Activated CD4-positive, alpha-beta T cell treated with anti-CD3 and anti-CD28 coated beads for 48 hours (primary cell): ENCODE data around the gene ZFP91.

Experiments used
- DNase-seq: peaks from one replicate; pipeline ENCODE4 v3.0.0-alpha.2; 2020

The ZFP91 gene, protein sequence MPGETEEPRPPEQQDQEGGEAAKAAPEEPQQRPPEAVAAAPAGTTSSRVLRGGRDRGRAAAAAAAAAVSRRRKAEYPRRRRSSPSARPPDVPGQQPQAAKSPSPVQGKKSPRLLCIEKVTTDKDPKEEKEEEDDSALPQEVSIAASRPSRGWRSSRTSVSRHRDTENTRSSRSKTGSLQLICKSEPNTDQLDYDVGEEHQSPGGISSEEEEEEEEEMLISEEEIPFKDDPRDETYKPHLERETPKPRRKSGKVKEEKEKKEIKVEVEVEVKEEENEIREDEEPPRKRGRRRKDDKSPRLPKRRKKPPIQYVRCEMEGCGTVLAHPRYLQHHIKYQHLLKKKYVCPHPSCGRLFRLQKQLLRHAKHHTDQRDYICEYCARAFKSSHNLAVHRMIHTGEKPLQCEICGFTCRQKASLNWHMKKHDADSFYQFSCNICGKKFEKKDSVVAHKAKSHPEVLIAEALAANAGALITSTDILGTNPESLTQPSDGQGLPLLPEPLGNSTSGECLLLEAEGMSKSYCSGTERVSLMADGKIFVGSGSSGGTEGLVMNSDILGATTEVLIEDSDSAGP

DNA sequence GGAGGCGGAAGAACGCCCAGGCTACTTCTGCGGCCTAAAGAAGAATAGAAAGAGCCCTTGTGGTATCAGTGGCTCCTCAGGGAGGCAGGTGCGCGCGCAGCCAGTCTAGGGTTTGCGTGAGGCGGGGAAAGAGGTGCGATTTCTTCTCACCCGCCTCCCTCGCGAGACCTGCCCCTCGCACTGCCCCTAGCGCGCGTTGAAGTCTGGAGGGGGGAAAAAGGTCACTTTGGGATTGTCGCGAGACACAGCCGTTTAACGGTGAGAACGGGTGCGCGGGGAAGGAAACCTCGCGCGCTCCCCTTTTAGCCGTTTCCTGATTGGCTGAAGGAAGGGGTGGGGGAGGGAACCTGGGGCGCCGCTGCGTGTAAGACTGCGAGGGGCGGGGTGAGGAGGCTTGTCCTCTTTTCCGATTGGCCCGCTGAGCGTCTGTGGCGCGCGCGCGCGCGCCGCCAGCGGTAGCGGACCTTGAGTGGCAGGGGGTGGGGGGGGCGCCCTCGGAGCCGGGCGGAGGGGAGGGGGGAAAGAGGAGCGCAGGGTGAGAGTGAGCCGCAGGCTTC lies at the start of gene ZFP91:
Gene ZFP91, plus strand, starts transcription at position 429 of the 557 bp plus-strand sequence. CDS start 219 bp downstream, outside the sequence.
- peak; percentile 97 for DNase-seq

DNA sequence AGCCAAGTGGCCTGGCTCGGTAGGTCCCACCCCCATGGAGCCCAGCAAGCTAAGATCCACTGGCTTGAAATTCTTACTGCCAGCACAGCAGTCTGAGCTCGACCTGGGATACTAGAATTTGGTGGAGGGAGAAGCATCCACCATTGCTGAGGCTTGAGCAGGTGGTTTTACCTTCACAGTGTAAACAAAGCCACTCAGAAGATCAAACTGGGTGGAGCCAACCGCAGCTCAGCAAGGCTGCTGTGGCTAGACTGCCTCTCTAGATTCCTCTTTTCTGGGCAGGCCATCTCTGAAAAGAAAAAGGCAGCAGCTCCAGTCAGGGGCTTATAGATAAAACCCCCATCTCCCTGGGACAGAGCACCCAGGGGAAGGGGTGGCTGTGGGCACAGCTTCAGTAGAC lies 48.6 kb upstream of the ZFP91 start:
- DNase-seq: no peak

DNA sequence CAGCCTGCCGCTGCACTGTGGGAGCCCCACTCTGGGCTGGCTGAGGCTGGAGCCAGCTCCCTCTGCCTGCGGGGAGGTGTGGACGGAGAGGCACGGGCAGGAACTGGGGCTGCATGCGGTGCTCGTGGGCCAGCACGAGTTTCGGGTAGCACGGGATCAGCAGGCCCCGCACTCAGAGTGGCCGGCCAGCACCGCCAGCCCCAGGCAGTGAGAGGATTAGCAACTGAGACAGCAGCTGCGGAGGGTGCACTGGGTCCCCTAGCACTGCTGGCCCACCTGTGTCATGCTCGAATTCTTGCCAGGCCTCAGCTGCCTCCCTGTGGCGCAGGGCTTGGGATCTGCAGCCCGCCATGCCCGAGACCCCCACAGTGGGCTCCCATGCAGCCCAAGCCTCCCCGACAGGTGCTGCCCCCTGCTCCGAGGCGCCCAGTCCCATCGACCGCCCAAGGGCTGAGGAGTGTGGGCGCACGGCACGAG lies 47.0 kb upstream of the ZFP91 start:
- no peak for DNase-seq

DNA sequence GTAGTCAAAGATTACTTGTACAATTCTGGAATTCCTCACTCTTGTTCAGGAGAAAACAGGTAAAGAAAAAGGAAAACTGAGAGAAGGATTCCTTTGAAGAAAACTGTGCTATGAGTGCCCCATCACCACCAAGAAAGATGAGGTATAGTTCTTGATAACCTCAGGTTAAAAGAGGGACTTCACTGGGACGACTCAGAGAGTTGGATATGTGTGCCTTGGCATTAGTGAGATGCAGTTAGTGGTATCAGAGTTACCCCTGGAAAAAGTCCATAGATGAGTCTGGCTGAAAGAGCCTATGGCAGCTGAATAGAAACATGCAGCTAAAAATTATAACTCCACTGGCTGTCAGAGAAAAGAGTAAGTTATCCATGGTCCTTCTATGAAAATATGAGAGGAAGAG lies 32.0 kb upstream of the ZFP91 start:
- no peak for DNase-seq

DNA sequence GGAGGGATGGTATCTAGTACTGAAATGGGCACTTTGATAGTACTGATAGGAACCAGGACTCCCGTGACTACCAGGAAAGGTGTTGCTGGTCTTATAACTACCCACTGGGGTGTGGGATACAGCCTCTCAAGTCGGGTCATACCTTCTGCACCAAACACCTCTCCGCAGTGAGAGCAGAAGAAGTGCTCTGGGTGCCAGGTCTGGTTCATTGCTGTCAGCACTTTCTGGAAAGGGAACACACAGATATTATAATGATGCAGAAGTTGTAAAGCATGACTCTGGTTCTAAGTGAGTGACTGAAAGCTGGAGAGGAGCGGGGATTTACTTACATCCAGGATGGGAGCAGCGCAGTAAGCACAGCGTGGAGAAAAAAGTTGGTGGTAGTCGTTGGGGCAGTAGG lies 29.2 kb upstream of the ZFP91 start:
- DNase-seq: no peak

DNA sequence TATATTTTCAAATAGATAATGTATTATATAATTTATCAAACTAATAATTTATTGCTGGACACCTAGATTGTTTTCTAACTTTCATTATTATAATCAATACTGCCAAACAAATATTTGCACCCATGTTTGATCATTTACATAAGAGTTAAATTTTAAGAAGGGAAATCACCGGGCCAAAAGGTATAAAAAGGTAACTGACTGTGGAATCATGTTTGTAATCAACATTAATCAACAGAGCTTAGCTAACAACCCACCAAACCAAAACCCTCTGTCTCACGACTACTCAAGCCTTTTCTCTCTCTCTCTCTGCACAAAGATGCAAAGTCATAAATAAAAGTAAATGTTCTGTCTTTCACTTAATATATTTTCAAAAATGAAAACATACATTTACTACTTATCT lies 18.0 kb upstream of the ZFP91 start:
- no peak for DNase-seq

DNA sequence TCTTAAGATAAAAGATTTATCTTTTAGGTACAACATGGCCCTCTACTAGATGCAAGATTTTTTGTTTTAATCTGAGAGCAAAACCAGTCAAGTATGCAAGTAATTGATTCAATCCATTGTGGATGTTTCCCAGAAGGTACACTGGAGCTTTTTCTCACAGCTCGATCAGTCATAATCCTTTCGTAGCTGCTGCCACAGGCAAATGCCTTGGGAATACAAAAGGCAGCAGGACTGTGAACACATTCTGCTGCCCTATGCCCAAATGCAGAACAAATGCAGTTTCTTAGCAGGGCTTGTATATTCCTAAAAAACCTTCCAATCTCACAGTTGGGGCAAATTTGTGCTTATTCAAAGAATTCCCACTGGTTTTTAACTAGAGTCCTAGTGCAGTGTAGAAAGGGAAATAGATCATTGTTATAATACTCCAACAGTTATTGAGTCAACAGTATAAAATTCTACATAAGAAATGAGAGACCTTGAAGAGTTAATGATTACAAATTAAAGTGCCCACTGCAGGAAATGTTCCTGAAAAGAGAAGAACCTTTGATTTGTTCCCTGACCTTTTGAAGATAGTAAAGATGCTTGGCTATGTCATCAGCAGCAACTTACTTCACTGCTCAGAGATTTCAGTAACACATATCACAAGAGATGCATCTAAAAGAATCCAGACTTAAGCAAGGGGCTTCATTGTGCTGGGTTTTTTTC lies 17.3 kb upstream of the ZFP91 start:
- no peak for DNase-seq

DNA sequence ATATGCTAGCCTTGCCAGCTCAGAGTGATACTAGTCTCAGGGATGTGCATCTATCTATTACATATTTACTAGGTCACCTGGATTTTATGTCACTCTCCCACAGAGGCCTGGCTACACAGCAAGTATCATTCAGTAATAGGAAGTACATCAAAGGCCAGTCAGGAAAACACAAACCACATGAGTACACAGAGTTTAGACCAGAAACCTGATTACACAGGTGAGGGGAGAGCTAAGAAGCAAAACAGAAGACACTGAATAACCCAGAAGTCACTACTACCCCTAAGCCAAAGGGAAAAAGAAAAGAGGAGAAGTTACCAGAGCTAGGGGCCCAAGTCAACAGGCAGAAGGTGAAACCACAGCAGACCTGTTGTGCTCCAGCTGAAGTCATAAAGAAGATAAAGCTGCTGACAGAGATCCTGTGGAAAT lies 16.5 kb upstream of the ZFP91 start:
- DNase-seq: no peak

DNA sequence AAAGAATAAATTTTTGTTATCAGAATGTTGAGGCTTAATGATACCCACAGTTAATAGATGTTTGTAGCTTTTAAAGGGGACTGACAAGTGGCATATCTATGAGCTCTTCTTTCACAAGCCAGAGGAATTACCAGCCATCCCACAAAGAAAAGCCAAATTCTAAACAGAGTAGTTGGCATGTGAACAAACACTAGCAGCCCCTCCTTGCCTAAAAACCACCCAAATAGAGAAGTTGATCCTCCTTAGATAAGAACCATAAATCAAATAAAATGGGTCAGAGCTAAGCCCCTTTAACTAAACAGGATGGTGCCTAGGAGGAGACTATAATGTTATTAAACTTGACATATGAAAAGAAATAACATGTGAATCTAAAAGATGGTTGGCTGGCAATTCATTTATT lies 14.6 kb upstream of the ZFP91 start:
- DNase-seq: no peak

DNA sequence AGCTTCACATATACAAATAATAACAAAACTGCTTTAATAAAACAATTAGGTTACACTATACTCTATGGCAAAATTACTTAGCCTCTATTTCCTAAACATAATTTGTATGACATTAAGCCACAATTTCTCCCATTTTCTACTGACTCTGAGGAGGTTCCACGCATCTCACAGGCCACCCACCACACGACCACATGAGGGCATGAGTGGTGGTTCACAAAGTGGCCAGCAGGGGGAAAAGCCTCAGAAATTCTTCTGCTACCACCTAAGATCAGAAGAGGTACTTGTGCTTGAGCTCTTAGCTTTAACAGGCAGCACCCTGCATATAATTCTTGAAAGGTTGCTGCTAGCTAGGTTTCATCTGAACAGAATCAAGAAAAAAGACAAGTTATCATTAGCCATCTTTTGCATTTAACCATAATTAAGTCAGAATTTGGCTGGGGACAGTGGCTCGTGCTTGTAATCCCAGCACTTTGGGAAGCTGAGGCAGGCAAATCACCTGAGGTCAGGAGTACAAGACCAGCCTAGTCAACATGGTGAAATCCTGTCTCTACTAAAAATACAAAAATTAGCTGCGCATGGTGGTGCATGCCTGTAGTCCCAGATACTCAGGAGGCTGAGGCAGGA lies 10.9 kb upstream of the ZFP91 start:
- DNase-seq: peak; percentile 83

DNA sequence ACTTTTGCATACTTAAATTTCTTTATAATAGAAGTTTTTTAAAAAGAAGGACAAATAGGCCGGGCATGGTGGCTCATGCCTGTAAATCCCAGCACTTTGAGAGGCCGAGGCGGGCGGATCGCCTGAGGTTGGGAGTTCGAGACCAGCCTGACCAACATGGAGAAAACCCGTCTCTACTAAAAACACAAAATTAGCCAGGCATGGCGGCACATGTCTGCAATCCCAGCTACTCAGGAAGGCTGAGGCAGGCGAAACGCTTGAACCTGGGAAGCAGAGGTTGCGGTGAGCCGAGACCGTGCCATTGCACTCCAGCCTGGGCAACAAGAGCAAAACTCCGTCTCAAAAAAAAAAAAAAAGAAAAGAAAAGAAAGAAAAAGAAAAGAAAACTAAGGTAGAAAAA lies 6.0 kb upstream of the ZFP91 start:
- peak; percentile 14 for DNase-seq

DNA sequence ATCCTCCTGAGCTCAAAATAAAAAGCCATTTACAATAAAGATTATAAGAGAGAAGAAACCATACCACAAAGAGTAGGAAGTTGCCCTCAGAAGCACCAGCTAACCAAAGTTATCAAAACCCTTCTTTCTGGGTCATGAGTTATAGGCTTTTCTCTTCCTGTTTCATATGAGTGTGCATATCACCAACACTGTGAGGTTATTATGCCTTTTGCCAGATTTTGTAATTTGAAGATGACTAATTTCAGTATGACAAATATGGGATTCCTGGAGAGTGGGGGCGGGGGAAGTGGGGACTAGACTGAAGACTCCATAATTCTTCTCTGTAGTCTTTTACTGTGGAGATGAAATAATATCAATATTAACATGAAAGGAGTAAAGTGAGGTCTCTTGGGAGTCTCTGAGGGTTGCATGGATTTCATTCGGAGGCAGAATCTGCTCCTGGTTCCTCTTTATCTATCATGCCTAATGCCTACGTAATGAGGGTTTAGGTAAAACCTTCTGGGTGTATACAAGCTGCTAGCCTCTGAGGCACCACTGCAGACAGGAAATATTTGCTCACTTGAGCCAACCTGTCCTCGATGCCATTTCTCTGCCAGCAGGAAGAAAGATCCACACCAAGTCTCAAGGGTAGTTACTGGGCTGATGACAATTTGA lies 5.3 kb upstream of the ZFP91 start:
- peak; percentile 81 for DNase-seq

DNA sequence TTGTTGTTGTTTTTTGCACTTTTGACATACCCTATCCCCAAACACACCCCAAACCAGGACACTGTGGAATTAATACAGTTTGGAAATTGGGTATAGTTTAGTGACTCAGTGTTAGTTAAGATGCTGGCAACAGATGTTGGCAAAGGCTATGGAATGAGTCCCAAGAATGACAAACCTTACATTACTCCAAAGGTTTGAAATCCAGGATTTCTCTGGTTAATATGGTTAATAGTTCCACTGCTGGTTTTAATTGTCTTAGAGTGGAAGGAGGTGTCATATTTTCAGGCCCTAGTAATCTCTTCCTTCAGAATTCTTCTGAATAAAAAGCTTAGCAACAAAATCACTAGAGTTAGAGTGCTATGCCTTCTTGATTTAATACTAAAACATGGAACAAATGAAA lies 4.0 kb upstream of the ZFP91 start:
- no peak for DNase-seq

DNA sequence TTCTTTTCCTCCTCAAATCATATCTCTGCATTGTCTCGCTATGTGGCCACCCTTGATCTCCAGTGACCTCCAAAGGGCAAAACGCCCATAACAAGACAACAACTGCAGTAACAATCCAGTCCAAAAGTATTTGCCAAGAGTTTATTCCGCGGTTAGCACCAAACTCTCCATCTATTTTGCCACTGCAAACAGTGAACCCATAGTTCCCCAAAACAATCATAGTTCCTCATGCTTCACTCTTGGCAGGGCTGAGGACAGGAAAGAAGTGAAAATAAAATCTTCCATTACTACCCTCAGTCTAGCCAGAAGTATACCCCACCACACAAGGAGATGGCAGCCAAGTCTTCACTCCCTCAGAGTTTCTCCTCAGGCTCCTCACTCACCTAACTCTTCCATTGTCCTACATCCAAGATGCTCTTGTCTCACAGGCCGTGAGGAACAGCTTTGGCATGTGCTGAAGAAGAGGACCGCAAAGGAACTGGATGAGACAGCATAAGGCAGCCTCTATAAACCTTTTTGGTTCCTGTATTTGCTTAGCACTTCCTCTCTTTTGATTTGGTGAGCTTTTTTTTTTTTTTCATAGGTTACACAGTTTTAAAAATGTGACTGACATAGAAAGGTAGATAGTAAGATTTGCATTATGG lies 3.4 kb upstream of the ZFP91 start, which contains the start of gene LPXN:
Gene LPXN, minus strand, starts transcription at position 480 of the 644 bp plus-strand sequence. Its CDS starts 84 bp downstream, at position 396.
- peak; percentile 50 for DNase-seq

DNA sequence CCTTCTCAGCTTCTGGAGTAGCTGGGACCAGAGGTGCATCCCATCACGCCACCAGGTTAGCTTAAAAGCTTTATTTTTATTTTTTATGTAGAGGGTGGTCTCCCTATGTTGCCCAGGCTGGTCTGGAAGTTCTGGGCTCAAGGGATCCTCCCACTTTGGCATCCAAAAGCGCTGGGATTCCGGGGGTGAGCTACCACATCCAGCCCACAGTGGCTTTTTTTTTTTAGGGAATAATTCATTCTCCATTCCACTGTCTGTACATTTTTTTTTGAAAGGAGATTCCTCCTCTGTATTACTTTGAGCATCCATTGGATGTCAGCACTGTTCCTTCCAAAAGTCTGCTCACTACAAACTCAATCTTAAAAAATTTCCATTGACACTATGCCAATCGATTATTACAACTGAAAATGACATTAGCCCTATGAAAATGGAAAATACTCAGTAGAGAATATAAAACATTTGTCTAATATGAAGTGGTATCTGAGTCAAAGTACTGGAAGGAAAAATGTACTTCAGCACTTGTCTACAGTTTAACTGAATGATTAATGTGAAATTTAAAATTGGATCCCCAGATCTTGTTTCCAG lies 1.9 kb upstream of the ZFP91 start:
- DNase-seq: peak; percentile 27

DNA sequence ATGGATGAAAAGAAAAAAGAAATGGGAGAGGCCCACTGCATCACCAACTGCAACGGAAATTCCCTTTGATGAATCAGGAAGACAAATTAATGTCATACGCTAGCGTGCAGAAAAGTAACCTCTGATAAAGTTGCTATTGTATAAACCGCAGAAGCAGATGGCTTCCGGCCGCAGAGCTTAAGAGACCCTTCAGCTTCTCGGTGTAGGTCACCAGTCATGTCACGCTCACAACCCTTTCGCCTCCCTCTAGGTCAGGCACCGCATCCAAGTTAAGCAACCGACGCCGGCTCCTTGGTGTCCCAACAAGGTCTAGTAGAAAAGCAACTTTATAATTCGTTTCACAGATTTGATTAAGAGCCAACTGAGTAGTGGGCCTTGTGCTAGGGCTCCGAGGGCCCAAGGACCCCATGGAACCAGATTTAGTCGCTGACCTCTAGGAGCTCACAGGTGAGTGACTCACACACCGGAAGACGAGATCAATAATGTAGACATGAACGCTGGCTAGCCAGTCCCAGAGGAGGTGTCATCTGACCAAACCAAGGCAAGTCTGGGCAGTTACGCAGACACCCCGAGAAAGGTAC lies 1.2 kb upstream of the ZFP91 start:
- peak; percentile 83 for DNase-seq

DNA sequence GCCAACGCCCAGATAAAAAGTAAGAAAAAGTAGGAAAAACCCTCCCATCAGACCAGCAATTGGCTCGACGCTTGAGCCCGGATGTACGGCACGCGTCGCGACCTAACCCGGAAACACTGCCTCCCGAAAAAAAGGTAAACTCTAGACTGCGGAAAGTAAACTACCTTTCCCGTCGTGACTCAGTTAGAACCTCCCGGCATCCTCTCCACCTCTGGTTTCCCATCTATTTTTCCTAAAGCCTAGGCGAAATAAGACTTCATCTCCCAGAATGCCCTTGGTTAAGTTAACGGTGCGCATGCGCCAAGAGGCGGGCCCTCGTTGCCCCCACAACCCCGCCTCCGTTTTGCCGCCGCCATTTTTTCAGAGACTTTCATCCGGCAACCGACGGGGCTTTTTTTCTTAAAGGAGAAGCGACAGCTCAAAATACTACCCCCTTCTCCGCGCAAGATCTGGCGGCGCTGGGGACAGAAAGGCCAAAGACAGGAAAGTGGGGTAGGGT lies 678 bp upstream of the ZFP91 start:
- DNase-seq: peak; percentile 94

DNA sequence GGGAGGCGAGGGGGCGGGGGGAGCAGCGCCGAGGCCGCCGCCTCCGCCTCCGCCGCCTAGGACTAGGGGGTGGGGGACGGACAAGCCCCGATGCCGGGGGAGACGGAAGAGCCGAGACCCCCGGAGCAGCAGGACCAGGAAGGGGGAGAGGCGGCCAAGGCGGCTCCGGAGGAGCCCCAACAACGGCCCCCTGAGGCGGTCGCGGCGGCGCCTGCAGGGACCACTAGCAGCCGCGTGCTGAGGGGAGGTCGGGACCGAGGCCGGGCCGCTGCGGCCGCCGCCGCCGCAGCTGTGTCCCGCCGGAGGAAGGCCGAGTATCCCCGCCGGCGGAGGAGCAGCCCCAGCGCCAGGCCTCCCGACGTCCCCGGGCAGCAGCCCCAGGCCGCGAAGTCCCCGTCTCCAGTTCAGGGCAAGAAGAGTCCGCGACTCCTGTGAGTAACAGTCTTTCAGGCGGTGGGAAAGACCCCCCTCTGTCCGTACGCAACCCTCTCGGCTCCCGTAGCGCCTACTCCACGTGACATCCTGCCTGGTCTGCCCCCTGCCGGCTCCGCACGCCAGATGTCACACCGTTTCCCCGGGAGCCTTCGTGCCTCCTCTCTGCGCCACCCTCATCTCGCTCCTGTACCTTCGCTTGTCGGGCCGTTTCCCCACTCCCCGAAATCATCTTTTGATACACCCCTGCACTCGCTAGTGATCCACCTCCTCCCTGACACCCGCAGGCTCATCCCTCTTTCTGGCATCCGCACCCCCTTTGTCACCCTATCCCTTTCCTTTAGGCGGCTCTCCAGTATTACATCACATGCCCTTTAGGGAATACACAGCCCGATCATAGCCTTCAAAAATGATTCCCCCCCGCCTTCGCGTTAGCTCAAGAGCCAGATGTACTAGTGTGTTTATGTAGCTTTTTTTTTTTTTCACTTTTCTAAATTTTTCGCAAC lies 598 bp downstream of the ZFP91 start:
- DNase-seq: peak; percentile 94

DNA sequence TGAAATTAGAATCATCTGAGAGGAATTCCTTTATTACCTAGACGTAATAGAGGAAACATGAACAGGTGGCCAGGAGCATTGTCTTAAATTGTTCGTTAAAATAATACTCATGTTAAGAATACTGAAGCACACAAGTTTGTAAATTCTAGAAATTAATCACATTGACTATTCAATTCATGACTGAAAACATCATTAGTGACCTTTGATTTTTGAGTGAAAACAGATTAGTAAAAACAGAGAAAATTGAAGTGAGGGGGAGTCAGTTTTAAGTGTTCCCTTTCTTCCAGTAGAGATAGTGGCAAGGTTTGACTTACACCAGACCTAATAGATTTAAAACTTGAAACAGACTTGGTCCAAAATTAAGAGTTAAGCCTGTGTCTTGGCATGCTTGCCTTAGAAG lies 1.4 kb downstream of the ZFP91 start:
- no peak for DNase-seq

DNA sequence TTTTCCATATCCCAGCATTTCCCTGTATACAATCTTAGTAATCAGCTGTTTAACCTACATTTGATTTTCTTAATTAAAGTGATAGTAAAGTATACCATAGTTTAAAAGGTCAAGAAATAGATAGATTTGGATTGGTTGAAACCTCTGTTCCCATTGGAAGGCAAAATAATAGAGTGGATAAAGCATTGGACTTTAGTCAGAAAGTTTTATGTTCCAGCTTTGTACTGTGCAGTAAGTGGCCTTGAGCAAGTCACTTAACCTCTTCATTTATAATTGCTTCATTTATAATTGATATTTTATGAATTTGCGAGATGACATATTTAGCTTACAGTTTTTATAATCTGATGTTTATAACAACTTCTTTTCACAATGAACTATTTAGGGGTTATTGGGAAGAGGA lies 3.6 kb downstream of the ZFP91 start:
- DNase-seq: no peak
